NCI-H187 treated with DMSO at 0.1 percent for 48 hours (cell line): ENCODE data around the gene RUSC2.
"Not testable (repeated sequence)": the region's sequence is repeated elsewhere in the genome, so short reads cannot be mapped to it uniquely, and the experiment has no call there.

Experiments used
- DNase-seq: peaks from one replicate; lab custom pipeline; 2025; lab: John Stamatoyannopoulos, UW

The RUSC2 gene

GRCh38 chr9:35490910-35491465 lies 1.1 kb downstream of the RUSC2 start:
- no peak for DNase-seq

GRCh38 chr9:35493119-35493518 lies 3.2 kb downstream of the RUSC2 start:
- DNase-seq = not testable (repeated sequence)

- DNase-seq = no peak
Observed at GRCh38 chr9:35495984-35496383, 6.1 kb downstream of the RUSC2 start.

GRCh38 chr9:35498245-35498644 lies 8.3 kb downstream of the RUSC2 start:
- DNase-seq = not testable (repeated sequence)

GRCh38 chr9:35499029-35499700 lies 9.3 kb downstream of the RUSC2 start:
- DNase-seq = no peak

- DNase-seq = no peak
Observed at GRCh38 chr9:35499701-35500030, 9.8 kb downstream of the RUSC2 start.

GRCh38 chr9:35500130-35500748 lies 10.3 kb downstream of the RUSC2 start:
- DNase-seq = no peak

GRCh38 chr9:35501946-35502345 lies 12.0 kb downstream of the RUSC2 start:
- no peak for DNase-seq

GRCh38 chr9:35506359-35506758 lies 16.4 kb downstream of the RUSC2 start:
- no peak for DNase-seq

- DNase-seq = no peak
Observed at GRCh38 chr9:35508069-35508468, 18.2 kb downstream of the RUSC2 start.

- DNase-seq = no peak
Observed at GRCh38 chr9:35510383-35510753, 20.5 kb downstream of the RUSC2 start.

- DNase-seq = no peak
Observed at GRCh38 chr9:35510754-35511428, 21.0 kb downstream of the RUSC2 start.

- no peak for DNase-seq
Observed at GRCh38 chr9:35511453-35511852, 21.5 kb downstream of the RUSC2 start.

- DNase-seq = no peak
Observed at GRCh38 chr9:35515766-35516165, 25.9 kb downstream of the RUSC2 start.

GRCh38 chr9:35516479-35516878 lies 26.6 kb downstream of the RUSC2 start:
- no peak for DNase-seq

GRCh38 chr9:35517131-35517530 lies 27.2 kb downstream of the RUSC2 start:
- no peak for DNase-seq

- no peak for DNase-seq
Observed at GRCh38 chr9:35517552-35518224, 27.8 kb downstream of the RUSC2 start.

- no peak for DNase-seq
Observed at GRCh38 chr9:35518225-35518821, 28.4 kb downstream of the RUSC2 start.

GRCh38 chr9:35518981-35519679 lies 29.2 kb downstream of the RUSC2 start:
- DNase-seq = no peak

- DNase-seq = no peak
Observed at GRCh38 chr9:35519692-35520363, 29.9 kb downstream of the RUSC2 start.

- no peak for DNase-seq
Observed at GRCh38 chr9:35520364-35520710, 30.4 kb downstream of the RUSC2 start.
